ENCODE measurements around the gene ZCCHC7. TPM values are rescaled to one million over a fixed set of nuclear protein-coding genes. Genes with fewer than 3 reads are reported as not detected.
"Not testable (repeated sequence)": the region's sequence is repeated elsewhere in the genome, so short reads cannot be mapped to it uniquely, and the experiment has no call there.

ZCCHC7 gene
- total RNA-seq, 4 donors from 2014 or later = 22.1 to 31.9 (median 25.6) TPM

DNA sequence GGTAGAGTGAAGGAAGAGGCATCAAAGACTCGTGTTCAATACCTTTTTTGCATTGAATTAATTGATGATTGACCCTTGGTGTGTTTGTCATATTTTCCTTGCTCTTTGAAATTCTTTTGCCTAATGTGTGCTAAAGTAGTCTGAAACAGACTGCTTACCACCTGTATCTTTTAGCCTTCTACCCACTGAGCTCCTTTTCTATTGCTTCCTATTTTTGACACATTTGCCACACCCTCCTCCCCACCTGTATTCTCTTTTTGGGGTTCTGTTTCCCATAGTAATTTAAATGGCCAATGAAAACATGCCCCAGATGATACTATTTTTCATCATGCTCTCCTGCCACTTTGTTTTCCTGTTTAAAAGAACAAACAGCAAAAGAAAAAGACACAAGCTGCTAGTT is 78.5 kb downstream of the ZCCHC7 start:
- Histone ChIP-seq H3K36me3 (no peaks in the 10 kb centered on the region), H3K9me3 (no peaks in the 10 kb centered on the region), H3K27me3 (no peaks in the 10 kb centered on the region), H3K4me1 (peaks cover 5 to 14% of the 10 kb centered on the region in 2 donors), H3K4me3 (replicated peaks in 1 of 3) (no peak overlapping the region), H3K27ac (no peak overlapping the region)
- 80 to 84% methylated on average over 1 of the region's 1 CpG for WGBS, 2 donors
- DNase-seq = no peak
- intact Hi-C loops (cut with DNase I) = no loop called here
- TF ChIP-seq POLR2A (IDR thresholded peaks at IDR 0.05) = no peak
- TF ChIP-seq, protein P1, sequence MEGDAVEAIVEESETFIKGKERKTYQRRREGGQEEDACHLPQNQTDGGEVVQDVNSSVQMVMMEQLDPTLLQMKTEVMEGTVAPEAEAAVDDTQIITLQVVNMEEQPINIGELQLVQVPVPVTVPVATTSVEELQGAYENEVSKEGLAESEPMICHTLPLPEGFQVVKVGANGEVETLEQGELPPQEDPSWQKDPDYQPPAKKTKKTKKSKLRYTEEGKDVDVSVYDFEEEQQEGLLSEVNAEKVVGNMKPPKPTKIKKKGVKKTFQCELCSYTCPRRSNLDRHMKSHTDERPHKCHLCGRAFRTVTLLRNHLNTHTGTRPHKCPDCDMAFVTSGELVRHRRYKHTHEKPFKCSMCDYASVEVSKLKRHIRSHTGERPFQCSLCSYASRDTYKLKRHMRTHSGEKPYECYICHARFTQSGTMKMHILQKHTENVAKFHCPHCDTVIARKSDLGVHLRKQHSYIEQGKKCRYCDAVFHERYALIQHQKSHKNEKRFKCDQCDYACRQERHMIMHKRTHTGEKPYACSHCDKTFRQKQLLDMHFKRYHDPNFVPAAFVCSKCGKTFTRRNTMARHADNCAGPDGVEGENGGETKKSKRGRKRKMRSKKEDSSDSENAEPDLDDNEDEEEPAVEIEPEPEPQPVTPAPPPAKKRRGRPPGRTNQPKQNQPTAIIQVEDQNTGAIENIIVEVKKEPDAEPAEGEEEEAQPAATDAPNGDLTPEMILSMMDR (IDR thresholded peaks at IDR 0.05) = no peak

DNA sequence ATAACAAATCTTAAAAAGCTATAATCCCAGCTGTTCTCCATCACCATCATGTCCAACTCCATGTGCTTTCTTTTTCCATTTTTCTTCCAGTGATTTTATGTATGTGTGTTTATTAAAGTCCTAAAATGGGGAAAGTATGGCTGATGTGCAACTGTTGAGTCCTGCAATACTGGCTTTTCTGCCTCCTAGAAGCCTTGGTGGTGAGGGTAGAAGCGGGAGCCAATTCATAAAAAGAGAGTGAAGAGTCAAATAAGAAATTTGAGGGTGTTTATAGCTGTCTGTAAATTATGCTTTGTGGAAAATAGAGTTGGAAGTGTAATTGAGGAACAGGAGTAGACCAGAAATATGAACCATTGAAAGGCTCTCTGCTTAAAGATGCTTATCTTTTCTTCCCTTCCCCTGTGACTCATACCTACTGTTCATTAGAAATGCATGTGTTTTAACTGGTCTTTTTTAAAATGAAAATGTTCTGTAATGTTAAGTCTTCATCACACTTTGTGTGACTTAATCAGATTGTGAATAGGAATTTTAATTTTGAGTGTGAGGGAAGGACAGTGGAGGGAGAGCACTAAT is 80.1 kb downstream of the ZCCHC7 start:
- Histone ChIP-seq H3K4me1 (peaks cover 5 to 14% of the 10 kb centered on the region in 2 donors), H3K9me3 (no peaks in the 10 kb centered on the region), H3K4me3 (replicated peaks in 1 of 3) (no peak overlapping the region), H3K27me3 (no peaks in the 10 kb centered on the region), H3K36me3 (no peaks in the 10 kb centered on the region), H3K27ac (no peak overlapping the region)
- TF ChIP-seq POLR2A (IDR thresholded peaks at IDR 0.05) = no peak
- TF ChIP-seq, protein P1 (IDR thresholded peaks at IDR 0.05) = no peak
- no peak for DNase-seq
- whole genome bisulfite sequencing, 2 donors = 97 to 98% methylated on average over 1 of the region's 1 CpG
- intact Hi-C loops (cut with DNase I) = no loop called here

DNA sequence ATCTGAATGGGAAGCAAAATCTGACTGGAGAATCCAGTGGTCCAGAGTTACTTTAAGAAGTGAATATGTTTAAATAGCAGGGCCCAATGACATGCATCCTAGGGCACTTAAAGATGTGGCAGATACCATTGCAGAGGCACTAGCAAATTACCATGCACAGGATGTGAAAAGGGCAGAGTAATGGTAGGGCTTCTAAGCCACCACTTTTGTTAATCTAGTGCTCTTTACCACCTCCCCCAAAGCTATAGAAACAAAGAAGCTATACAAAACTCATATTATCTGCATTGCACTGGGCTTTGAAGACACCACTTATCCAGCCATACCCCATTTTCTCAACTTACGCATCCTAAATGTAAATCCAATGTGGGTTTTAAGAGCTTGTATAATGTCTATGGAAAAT is 81.2 kb downstream of the ZCCHC7 start:
- H3K27ac ChIP-seq = no peak overlapping the region
- H3K4me1 ChIP-seq = peaks cover 5 to 14% of the 10 kb centered on the region in 2 donors
- no peak for TF ChIP-seq POLR2A (IDR thresholded peaks at IDR 0.05)
- TF ChIP-seq, protein P1 (IDR thresholded peaks at IDR 0.05) = no peak
- no peak for DNase-seq
- H3K27me3 ChIP-seq = no peaks in the 10 kb centered on the region
- H3K9me3 ChIP-seq = no peaks in the 10 kb centered on the region
- H3K36me3 ChIP-seq = no peaks in the 10 kb centered on the region
- H3K4me3 ChIP-seq (replicated peaks in 1 of 3) = no peak overlapping the region
- WGBS, 2 donors = 96 to 98% methylated on average over 1 of the region's 1 CpG
- intact Hi-C loops (cut with DNase I) = no loop called here

DNA sequence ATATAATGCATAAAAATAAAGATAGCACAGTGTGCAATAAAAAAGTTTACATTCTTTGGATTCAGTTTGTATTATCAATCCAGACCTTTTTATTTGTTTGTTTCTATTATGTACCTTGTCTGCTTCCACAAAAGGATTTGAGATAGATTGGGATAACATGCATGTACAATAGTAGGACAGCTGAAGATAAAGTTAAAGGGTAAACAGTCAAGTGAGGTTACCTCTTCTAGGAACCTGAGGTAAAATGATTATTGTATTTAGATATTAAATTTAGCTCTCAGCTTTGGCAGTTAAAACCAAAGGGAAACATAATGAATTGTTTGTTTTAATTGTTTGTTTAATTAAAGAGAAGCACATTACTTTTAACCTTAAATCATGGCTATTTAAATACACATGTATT is 81.7 kb downstream of the ZCCHC7 start:
- H3K4me3 ChIP-seq (replicated peaks in 1 of 3) = no peak overlapping the region
- H3K27ac ChIP-seq = no peak overlapping the region
- H3K9me3 ChIP-seq = no peaks in the 10 kb centered on the region
- no peak for TF ChIP-seq POLR2A (IDR thresholded peaks at IDR 0.05)
- TF ChIP-seq, protein P1 (IDR thresholded peaks at IDR 0.05) = no peak
- H3K27me3 ChIP-seq = no peaks in the 10 kb centered on the region
- no peaks in the 10 kb centered on the region for H3K36me3 ChIP-seq
- intact Hi-C loops (cut with DNase I) = no loop called here
- peaks cover 4 to 11% of the 10 kb centered on the region in 2 donors for H3K4me1 ChIP-seq
- no peak for DNase-seq

DNA sequence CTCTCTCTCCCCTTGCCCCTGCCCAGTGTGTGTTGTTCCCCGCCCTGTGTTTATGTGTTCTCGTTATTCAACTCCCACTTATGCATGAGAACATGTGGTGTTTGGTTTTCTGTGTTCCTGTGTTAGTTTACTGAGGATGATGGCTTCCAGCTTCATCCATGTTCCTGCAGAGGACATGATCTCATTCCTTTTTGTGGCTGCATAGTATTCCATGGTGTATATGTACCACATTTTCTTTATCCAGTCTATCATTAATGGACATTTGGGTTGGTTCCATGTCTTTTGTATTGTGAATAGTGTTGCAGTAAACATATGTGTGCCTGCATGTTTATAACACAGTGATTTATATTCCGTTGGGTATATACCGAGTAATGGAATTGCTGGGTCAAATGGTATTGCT is 83.1 kb downstream of the ZCCHC7 start:
- H3K4me1 ChIP-seq; H3K9me3 ChIP-seq; H3K27ac ChIP-seq; DNase-seq; intact Hi-C loops (cut with DNase I); H3K36me3 ChIP-seq; H3K4me3 ChIP-seq (replicated peaks in 1 of 3); H3K27me3 ChIP-seq: not testable (repeated sequence)
- WGBS, 2 donors = 98 to 100% methylated on average over 4 of the region's 4 CpGs

Measured in thyroid gland (tissue), 4 donors.